GM06990 (cell line): ENCODE data around the gene UBE2S.

Experiments used
- DNase-seq: peaks from one replicate; pipeline ENCODE4 v3.0.0-alpha.2; 2011; ENCODE audit not compliant: insufficient read length; ENCODE audit errors: extremely low read depth
- H3K27me3 ChIP-seq: replicated peaks from 2 replicates; pipeline ENCODE4 v1.6.0; 2011; ENCODE audit warnings: low read length; ENCODE audit not compliant: control insufficient read depth, insufficient read depth
- H3K36me3 ChIP-seq: 2 replicates; pipeline ENCODE4 v1.5.1; 2011; ENCODE audit warnings: low read length; ENCODE audit not compliant: control insufficient read depth, insufficient read depth
- H3K4me3 ChIP-seq: replicated peaks from 2 replicates; pipeline ENCODE4 v1.5.1; 2011; ENCODE audit warnings: low read depth, mild to moderate bottlenecking, control low read depth, low read length
- TF ChIP-seq, protein P1 (sequence below): IDR thresholded peaks from 2 replicates; pipeline ENCODE4 v1.5.1; 2011; ENCODE audit warnings: low read length, control low read depth, mild to moderate bottlenecking, inconsistent platforms; ENCODE audit not compliant: insufficient read depth, poor library complexity, severe bottlenecking

The UBE2S gene

DNA sequence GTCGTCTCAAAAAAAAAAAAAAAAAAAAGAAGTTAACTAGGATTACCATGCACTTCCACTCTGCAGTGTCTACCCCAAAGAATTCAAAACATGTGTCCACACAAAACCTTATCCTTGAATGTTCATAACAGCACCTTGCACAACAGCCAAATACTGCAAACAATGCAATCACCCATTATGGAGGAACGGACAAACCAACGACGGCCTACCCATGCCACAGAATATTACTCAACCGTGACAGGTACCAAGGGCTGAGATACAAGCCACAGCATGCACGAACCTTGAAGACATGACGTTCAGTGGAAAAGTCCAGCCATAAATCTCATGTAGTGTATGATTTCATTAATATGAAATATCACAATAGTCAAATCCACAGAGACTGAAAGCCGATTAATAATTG is 38.5 kb upstream of the UBE2S start:
- H3K4me3 ChIP-seq, result no peak overlapping the region
- peaks cover 1% of the 10 kb centered on the region; the same call in 1 of the 2 replicates for H3K27me3 ChIP-seq
- H3K36me3 ChIP-seq, result no peaks in the 10 kb centered on the region
- DNase-seq, result no peak
- TF ChIP-seq, protein P1, sequence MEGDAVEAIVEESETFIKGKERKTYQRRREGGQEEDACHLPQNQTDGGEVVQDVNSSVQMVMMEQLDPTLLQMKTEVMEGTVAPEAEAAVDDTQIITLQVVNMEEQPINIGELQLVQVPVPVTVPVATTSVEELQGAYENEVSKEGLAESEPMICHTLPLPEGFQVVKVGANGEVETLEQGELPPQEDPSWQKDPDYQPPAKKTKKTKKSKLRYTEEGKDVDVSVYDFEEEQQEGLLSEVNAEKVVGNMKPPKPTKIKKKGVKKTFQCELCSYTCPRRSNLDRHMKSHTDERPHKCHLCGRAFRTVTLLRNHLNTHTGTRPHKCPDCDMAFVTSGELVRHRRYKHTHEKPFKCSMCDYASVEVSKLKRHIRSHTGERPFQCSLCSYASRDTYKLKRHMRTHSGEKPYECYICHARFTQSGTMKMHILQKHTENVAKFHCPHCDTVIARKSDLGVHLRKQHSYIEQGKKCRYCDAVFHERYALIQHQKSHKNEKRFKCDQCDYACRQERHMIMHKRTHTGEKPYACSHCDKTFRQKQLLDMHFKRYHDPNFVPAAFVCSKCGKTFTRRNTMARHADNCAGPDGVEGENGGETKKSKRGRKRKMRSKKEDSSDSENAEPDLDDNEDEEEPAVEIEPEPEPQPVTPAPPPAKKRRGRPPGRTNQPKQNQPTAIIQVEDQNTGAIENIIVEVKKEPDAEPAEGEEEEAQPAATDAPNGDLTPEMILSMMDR, result no peak

DNA sequence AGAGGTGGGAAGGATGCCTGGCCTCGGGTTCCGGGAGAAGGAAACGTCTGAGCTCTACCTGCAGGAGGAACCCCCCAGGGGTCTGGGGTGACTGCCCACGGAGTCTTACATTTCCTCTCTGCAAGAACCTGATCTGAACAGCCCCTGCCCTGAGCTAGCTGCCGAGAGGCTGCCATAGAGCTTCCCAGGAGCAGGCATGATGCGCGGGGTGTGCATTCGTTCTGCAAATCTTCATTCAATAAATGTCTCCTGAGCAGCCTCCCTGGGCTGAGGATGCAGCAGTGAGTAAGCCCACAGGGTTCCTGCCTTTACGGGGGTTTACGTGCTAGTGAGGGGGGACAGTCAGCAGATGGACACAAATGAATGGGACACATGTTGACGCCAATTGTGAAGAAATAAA is 37.1 kb upstream of the UBE2S start:
- Histone ChIP-seq H3K4me3 (no peak overlapping the region), H3K27me3 (peaks cover 1% of the 10 kb centered on the region; the same call in 1 of the 2 replicates), H3K36me3 (no peaks in the 10 kb centered on the region)
- no peak for DNase-seq
- TF ChIP-seq, protein P1, result no peak

DNA sequence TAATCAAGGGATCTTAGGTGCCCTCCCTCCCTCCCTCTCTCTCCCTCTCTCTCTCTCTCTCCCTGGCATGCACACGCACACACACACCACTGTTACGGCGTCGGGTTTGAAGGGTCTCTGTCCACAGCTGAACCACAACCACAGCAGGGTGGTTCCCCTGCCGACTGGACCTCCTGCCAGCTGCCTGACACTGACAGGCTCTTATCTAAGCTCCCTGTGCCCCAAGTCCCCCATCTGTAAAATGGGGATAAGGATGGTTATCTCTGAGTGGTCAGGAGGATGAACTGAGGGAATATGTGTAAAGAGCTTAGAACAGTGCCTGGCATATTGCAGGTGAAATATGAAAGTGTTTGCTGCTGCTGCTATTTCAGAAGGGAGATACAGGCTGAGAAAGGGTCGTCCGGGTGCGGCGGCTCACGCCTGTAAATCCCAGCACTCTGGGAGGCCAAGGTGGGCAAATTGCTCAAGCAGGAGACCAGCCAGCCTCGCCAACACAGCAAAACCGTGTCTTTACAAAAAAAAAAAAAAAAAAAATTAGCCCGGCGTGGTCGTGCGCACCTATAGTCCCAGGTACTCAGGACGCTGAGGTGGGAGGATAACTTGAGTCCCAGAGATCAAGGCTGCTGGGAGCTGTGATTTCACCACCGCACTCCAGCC is 36.4 kb upstream of the UBE2S start:
- Histone ChIP-seq H3K27me3 (peaks cover 3% of the 10 kb centered on the region; the same call in 1 of the 2 replicates), H3K36me3 (no peaks in the 10 kb centered on the region), H3K4me3 (no peak overlapping the region)
- DNase-seq, result no peak
- TF ChIP-seq, protein P1, result no peak

DNA sequence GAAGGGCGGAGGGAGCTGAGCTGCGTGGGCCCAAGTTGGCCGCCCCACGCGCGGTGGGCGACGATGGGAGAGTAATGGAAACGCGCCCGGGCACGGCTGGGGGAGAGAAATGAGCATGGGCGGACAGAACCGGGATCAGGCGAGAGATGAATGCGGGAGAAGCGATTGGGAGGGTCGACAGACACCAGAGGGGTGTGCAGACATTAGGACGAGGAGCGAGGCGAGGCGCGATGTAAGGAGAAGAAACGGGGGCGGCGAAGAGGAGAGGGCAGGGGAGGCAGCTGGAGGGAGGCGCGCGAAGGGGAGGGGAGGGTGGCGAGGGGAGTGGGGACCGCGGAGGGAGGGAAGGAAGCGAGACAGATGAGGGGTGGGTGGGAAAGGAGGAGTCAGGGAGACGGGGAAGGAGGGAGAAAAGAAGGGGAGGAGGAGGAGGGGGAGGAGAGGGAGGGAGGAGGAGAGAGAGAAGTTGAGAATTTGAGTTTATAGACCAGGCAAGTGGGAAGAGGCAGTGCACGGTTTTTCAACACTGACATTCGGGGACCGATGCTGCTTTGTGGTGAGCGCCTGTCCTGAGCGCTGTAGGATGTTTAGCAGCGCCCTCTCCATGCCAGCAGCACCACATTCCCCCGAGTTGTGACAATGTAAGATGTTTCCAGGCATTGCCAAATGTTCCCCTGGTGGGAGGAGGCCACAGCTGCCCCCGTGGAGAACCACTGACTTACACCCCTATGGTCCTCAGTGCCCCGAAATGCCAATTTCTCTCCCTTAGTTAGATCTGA is 35.6 kb upstream of the UBE2S start, which contains the start of gene SHISA7:
Gene SHISA7, minus strand, starts transcription at position 256 of the 779 bp plus-strand sequence. CDS start 437 bp downstream, outside the sequence.
- TF ChIP-seq, protein P1, result no peak
- H3K36me3 ChIP-seq, result no peaks in the 10 kb centered on the region
- no peak for DNase-seq
- no peak within 1 kb of the TSS for H3K4me3 ChIP-seq
- peaks cover 3% of the 10 kb centered on the region; the same call in 1 of the 2 replicates for H3K27me3 ChIP-seq

DNA sequence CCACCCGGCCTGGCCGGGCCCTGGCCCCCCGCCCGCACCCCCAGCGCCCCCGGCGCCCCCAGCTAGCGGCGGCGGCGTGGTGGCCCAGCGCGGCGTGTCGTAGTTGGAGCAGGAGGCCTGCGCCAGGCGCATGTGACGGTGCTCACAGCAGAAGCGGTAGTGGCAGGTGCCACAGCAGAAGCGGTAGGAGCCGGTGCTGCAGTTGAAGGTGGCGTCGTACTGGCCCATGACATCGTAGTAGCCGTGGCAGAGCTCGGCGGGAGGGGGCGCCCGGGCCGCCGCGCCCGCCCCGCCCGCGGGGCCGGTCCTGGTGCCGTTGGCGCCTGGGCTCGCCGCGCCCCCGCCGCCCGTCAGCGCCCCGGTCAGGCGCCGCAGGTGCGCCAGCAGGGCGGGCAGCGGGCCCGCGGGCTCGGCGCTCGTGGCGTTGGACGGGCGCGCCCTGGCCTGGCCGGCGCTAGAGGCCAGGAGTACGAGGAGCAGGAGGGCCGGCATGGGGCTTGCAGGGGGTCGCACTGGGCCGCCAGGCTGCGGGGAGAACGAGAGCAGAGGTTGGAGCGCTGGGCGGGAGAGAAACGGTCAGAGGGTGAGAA is 34.9 kb upstream of the UBE2S start:
- H3K36me3 ChIP-seq, result no peaks in the 10 kb centered on the region
- DNase-seq, result no peak
- TF ChIP-seq, protein P1, result no peak
- peaks cover 3% of the 10 kb centered on the region; the same call in 1 of the 2 replicates for H3K27me3 ChIP-seq
- no peak overlapping the region for H3K4me3 ChIP-seq
